MCF 10A (cell line): ENCODE data around the gene TRAPPC1. TPM values are rescaled to one million over a fixed set of nuclear protein-coding genes. Genes with fewer than 3 reads are reported as not detected.

Experiments
- BruUV-seq: library from RNA; stranded (reverse); fragments of 400-500 nt; replicated peaks from 2 replicates; lab custom pipeline; 2021; lab: Mats Ljungman, UMichigan
- CTCF ChIA-PET: fragments of 300-600 bp; sonication (Branson Sonifier 250); formaldehyde crosslinking; extraction: SDS; loops from one replicate; lab custom pipeline; 2021; ENCODE audit warnings: antibody characterized with exemption, inconsistent platforms; lab: Yijun Ruan, JAX
- POLR2A ChIA-PET: fragments of 300-600, 350-650 bp; sonication (Branson Sonifier 250); formaldehyde crosslinking; extraction: SDS; loops from one replicate; lab custom pipeline; 2020; ENCODE audit warnings: antibody characterized with exemption, inconsistent platforms; lab: Yijun Ruan, JAX
- DNase-seq: peaks from one replicate; pipeline ENCODE4 v3.0.0-alpha.2; 2018; ENCODE audit not compliant: unreplicated experiment
- H3K27ac Mint-ChIP-seq: one replicate; pipeline ENCODE4 v1.8.0; 2022; ENCODE audit warnings: mild to moderate bottlenecking, low read depth, mixed read lengths; ENCODE audit not compliant: unreplicated experiment
- H3K27me3 Mint-ChIP-seq: one replicate; pipeline ENCODE4 v1.8.0; 2022; ENCODE audit warnings: mixed read lengths; ENCODE audit not compliant: insufficient read depth, unreplicated experiment
- H3K36me3 Mint-ChIP-seq: one replicate; pipeline ENCODE4 v1.8.0; 2022; ENCODE audit warnings: mild to moderate bottlenecking, moderate library complexity, mixed read lengths; ENCODE audit not compliant: insufficient read depth, unreplicated experiment
- H3K4me1 Mint-ChIP-seq: one replicate; pipeline ENCODE4 v1.8.0; 2022; ENCODE audit warnings: mixed read lengths; ENCODE audit not compliant: insufficient read depth, unreplicated experiment
- H3K4me3 Mint-ChIP-seq: one replicate; pipeline ENCODE4 v1.8.0; 2022; ENCODE audit warnings: mild to moderate bottlenecking, moderate library complexity, mixed read lengths; ENCODE audit not compliant: unreplicated experiment
- H3K9me3 Mint-ChIP-seq: one replicate; pipeline ENCODE4 v1.8.0; 2022; ENCODE audit warnings: mixed read lengths; ENCODE audit not compliant: unreplicated experiment
- CTCF ChIP-seq: fragments of 200-600 bp; IDR thresholded peaks from one replicate; pipeline ENCODE4 v1.8.0; 2022; ENCODE audit warnings: antibody characterized with exemption, mild to moderate bottlenecking; ENCODE audit not compliant: unreplicated experiment
- intact Hi-C: fragments of 100-400 bp; cut with micrococcal nuclease; formaldehyde crosslinking; loops from 2 replicates; pipeline ENCODE4 v1.14.1; 2022
- total RNA-seq: library from RNA; stranded (reverse); gene quantifications from 2 replicates; pipeline ENCODE4 v1.2.3, GENCODE V29; 2022

The TRAPPC1 gene
- total RNA-seq, 1 experiment from 2014 or later: 80.0 TPM

GRCh38 chr17:7947651-7948050 lies 15.9 kb upstream of the TRAPPC1 start:
- Mint-ChIP-seq H3K27me3 (no peaks in the 10 kb centered on the region), H3K36me3 (peaks cover 63% of the 10 kb centered on the region), H3K9me3 (no peaks in the 10 kb centered on the region), H3K4me1 (no peaks in the 10 kb centered on the region), H3K4me3 (no peak overlapping the region), H3K27ac (peak overlapping the region; percentile 70)
- intact Hi-C loops: no loop called here
- ChIA-PET POLR2A (no interaction called here), CTCF (interaction anchor here (0.6 to 2.0 kb wide), 3 partner anchors 41 to 94 kb away, joined by 4 to 5 read pairs (median 4); no protein-coding TSS in a partner anchor)
- DNase-seq: no peak
- no TSS peak for BruUV-seq
- TF ChIP-seq CTCF: no peak

GRCh38 chr17:7946441-7946840 lies 14.7 kb upstream of the TRAPPC1 start:
- POLR2A ChIA-PET: no interaction called here
- TF ChIP-seq CTCF: no peak
- H3K27me3 Mint-ChIP-seq: no peaks in the 10 kb centered on the region
- peaks cover 75% of the 10 kb centered on the region for H3K36me3 Mint-ChIP-seq
- CTCF ChIA-PET: interaction anchor here (0.7 to 2.0 kb wide), 4 partner anchors 24 to 111 kb away, joined by 3 to 8 read pairs (median 5); no protein-coding TSS in a partner anchor
- no TSS peak for BruUV-seq
- H3K27ac Mint-ChIP-seq: no peak overlapping the region
- DNase-seq: no peak
- intact Hi-C loops: no loop called here
- H3K4me1 Mint-ChIP-seq: no peaks in the 10 kb centered on the region
- no peaks in the 10 kb centered on the region for H3K9me3 Mint-ChIP-seq
- H3K4me3 Mint-ChIP-seq: no peak overlapping the region

GRCh38 chr17:7945651-7946050 lies 13.9 kb upstream of the TRAPPC1 start:
- H3K27me3 Mint-ChIP-seq: no peaks in the 10 kb centered on the region
- peak overlapping the region; percentile 54 for H3K27ac Mint-ChIP-seq
- no peak overlapping the region for H3K4me3 Mint-ChIP-seq
- DNase-seq: no peak
- TF ChIP-seq CTCF: no peak
- no peaks in the 10 kb centered on the region for H3K9me3 Mint-ChIP-seq
- ChIA-PET CTCF (no interaction called here), POLR2A (interaction anchor here (1.6 to 2.8 kb wide), 2 partner anchors 9 to 13 kb away, joined by 3 to 18 read pairs; partner anchors contain the start of genes CNTROB and TRAPPC1)
- intact Hi-C loops: no loop called here
- no peaks in the 10 kb centered on the region for H3K4me1 Mint-ChIP-seq
- BruUV-seq: no TSS peak
- H3K36me3 Mint-ChIP-seq: peaks cover 83% of the 10 kb centered on the region

GRCh38 chr17:7944326-7944725 lies 12.6 kb upstream of the TRAPPC1 start:
- intact Hi-C loops: no loop called here
- no peak overlapping the region for H3K4me3 Mint-ChIP-seq
- H3K36me3 Mint-ChIP-seq: peaks cover 83% of the 10 kb centered on the region
- no peaks in the 10 kb centered on the region for H3K9me3 Mint-ChIP-seq
- BruUV-seq: no TSS peak
- no peak overlapping the region for H3K27ac Mint-ChIP-seq
- TF ChIP-seq CTCF: no peak
- CTCF ChIA-PET: interaction anchor here (0.7 to 1.6 kb wide), 8 partner anchors 10 to 110 kb away, joined by 3 to 7 read pairs (median 4); partner anchors contain the start of genes KDM6B and TRAPPC1
- H3K4me1 Mint-ChIP-seq: peaks cover 5% of the 10 kb centered on the region
- H3K27me3 Mint-ChIP-seq: no peaks in the 10 kb centered on the region
- no peak for DNase-seq
- POLR2A ChIA-PET: interaction anchor here (0.9 to 2.8 kb wide), 3 partner anchors 10 to 18 kb away, joined by 3 to 18 read pairs (median 3); partner anchors contain the start of genes CNTROB and TRAPPC1
